ENCODE results near the gene TMTC2.
"Not testable (repeated sequence)": the region's sequence is repeated elsewhere in the genome, so short reads cannot be mapped to it uniquely, and the experiment has no call there.

TMTC2 gene

GRCh38 chr12:82803201-82803600 is 116.5 kb downstream of the TMTC2 start:
- no peak for DNase-seq (ENCODE audit: low spot score)
- in situ Hi-C loops (cut with MboI; ENCODE audit: low pct_unique_long_range_greater_than_20kb, low sequenced_read_pairs, unreplicated experiment), result no loop called here
- TF ChIP-seq, protein P1, sequence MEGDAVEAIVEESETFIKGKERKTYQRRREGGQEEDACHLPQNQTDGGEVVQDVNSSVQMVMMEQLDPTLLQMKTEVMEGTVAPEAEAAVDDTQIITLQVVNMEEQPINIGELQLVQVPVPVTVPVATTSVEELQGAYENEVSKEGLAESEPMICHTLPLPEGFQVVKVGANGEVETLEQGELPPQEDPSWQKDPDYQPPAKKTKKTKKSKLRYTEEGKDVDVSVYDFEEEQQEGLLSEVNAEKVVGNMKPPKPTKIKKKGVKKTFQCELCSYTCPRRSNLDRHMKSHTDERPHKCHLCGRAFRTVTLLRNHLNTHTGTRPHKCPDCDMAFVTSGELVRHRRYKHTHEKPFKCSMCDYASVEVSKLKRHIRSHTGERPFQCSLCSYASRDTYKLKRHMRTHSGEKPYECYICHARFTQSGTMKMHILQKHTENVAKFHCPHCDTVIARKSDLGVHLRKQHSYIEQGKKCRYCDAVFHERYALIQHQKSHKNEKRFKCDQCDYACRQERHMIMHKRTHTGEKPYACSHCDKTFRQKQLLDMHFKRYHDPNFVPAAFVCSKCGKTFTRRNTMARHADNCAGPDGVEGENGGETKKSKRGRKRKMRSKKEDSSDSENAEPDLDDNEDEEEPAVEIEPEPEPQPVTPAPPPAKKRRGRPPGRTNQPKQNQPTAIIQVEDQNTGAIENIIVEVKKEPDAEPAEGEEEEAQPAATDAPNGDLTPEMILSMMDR (IDR thresholded peaks at IDR 0.05; ENCODE audit: extremely low read depth, insufficient read depth, missing control alignments), result no peak

GRCh38 chr12:82804601-82805000 is 117.9 kb downstream of the TMTC2 start:
- in situ Hi-C loops (cut with MboI; ENCODE audit: low pct_unique_long_range_greater_than_20kb, low sequenced_read_pairs, unreplicated experiment), result no loop called here
- DNase-seq (ENCODE audit: low spot score), result no peak
- TF ChIP-seq, protein P1 (IDR thresholded peaks at IDR 0.05; ENCODE audit: extremely low read depth, insufficient read depth, missing control alignments), result no peak

DNA sequence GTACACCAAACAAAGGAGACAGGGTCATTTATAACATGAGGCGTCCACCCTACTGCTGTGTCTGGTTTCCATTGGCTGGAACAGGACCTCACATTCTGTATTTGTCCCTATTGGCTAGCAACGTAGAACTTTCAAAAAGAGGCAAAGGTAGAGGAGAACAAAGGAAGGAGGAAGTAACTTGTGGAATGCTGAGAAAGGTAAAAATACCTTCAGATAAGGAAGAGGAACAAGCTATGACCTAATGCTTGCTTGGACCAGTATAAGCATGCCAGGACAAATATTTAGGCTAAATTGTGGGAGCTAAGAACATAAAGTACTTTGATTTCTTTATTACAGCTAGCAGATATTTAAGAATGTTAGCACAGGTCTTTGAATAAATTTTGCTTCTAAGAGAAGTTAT is 118.3 kb downstream of the TMTC2 start:
- in situ Hi-C loops (cut with MboI; ENCODE audit: low pct_unique_long_range_greater_than_20kb, low sequenced_read_pairs, unreplicated experiment); DNase-seq (ENCODE audit: low spot score): not testable (repeated sequence)

GRCh38 chr12:82805812-82806497 is 119.2 kb downstream of the TMTC2 start:
- TF ChIP-seq, protein P1 (IDR thresholded peaks at IDR 0.05; ENCODE audit: extremely low read depth, insufficient read depth, missing control alignments), result no peak
- in situ Hi-C loops (cut with MboI; ENCODE audit: low pct_unique_long_range_greater_than_20kb, low sequenced_read_pairs, unreplicated experiment), result no loop called here
- DNase-seq (ENCODE audit: low spot score), result no peak

- no peak for DNase-seq (ENCODE audit: low spot score)
- in situ Hi-C loops (cut with MboI; ENCODE audit: low pct_unique_long_range_greater_than_20kb, low sequenced_read_pairs, unreplicated experiment), result no loop called here
- TF ChIP-seq, protein P1 (IDR thresholded peaks at IDR 0.05; ENCODE audit: extremely low read depth, insufficient read depth, missing control alignments), result no peak
These were observed 120.5 kb downstream of the TMTC2 start for GRCh38 chr12:82807132-82807737.

GRCh38 chr12:82810568-82810967 is 123.9 kb downstream of the TMTC2 start:
- TF ChIP-seq, protein P1 (IDR thresholded peaks at IDR 0.05; ENCODE audit: extremely low read depth, insufficient read depth, missing control alignments), result no peak
- DNase-seq (ENCODE audit: low spot score), result no peak
- in situ Hi-C loops (cut with MboI; ENCODE audit: low pct_unique_long_range_greater_than_20kb, low sequenced_read_pairs, unreplicated experiment), result no loop called here

GRCh38 chr12:82817368-82817767 is 130.7 kb downstream of the TMTC2 start:
- TF ChIP-seq, protein P1 (IDR thresholded peaks at IDR 0.05; ENCODE audit: extremely low read depth, insufficient read depth, missing control alignments), result no peak
- in situ Hi-C loops (cut with MboI; ENCODE audit: low pct_unique_long_range_greater_than_20kb, low sequenced_read_pairs, unreplicated experiment), result no loop called here
- DNase-seq (ENCODE audit: low spot score), result no peak
